NCI-H1417 (cell line): ENCODE data around the gene SLC25A34.

Experiments
- DNase-seq, 3 experiments: peaks; one replicate each; lab custom pipeline; 2025; lab: John Stamatoyannopoulos, UW

Gene SLC25A34

GRCh38 chr1:15733218-15733725 is 2.8 kb upstream of the SLC25A34 start:
- DNase-seq: peak in 1 of 3 experiments; percentile 4

GRCh38 chr1:15733726-15734226 is 2.3 kb upstream of the SLC25A34 start:
- no peak for DNase-seq

DNA sequence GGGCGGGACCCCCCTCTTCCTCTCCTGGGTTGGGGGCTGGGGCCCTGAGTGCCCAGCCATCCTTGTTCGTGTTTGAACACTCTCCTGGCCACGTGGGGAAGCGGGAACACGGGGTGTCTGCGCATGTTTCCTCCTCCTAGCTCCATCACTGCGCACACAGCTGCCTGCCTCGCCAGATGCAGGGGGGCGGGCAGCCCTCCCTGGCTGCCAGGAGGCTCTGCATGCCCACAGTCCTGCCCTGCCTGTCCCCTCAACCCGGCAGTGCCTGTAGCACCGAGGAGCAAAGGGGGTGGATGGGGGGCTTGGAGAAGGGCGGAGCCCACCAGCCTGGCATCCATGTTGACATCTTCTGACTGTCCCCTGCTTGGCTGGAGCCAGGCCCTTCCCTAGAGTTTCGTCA is 1.8 kb upstream of the SLC25A34 start:
- DNase-seq: peak in 1 of 3 experiments; percentile 10

DNA sequence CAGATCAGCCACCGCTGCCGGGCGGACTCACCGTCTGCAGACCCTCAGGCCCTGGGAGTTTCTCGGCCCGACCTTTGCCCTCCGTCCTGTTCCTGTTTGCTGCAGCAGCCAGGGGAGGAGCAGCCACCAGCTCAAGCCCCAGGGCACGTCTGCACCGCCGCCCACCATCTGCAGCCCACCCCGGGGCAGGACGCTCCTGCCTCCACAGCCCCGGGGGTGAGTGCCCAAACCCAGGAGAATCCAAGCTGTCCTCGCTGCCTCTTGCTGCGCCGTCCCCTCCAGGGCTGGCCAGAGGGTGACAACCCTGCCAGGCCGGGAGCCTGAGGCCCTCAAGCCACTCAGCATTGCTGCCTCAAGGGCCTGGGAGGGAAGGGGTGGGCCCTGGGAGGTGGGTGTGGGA is 1.2 kb upstream of the SLC25A34 start:
- DNase-seq: no peak

GRCh38 chr1:15735304-15736037 is 587 bp upstream of the SLC25A34 start:
- no peak for DNase-seq

- DNase-seq: peak in 1 of 3 experiments; percentile 13
These were observed 819 bp downstream of the SLC25A34 start for GRCh38 chr1:15736892-15737261.

- DNase-seq: no peak
These were observed 1.6 kb downstream of the SLC25A34 start for GRCh38 chr1:15737324-15738319.

GRCh38 chr1:15738416-15739113 is 2.5 kb downstream of the SLC25A34 start:
- peak in 1 of 3 experiments; percentile 27 for DNase-seq

GRCh38 chr1:15739259-15739658 is 3.2 kb downstream of the SLC25A34 start:
- no peak for DNase-seq

DNA sequence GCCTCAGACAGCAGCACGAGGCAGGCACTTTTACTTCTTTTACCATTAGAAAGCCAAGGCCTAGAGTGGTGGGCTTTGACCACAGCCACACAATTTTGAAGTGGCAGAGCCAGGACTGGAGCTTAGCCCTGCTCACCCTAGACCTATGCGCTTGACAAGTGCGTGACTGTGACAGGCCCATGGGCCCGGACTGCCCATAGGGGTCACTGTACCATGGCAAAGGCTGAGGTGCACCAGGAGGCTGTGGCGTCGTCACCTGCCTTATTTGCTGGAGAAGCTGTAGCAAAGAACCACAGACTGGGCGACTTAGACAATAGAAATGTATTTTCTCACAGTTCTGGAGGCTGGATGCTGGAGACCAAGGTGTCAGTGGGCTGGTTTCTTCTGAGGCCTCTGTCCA is 3.7 kb downstream of the SLC25A34 start:
- no peak for DNase-seq

DNA sequence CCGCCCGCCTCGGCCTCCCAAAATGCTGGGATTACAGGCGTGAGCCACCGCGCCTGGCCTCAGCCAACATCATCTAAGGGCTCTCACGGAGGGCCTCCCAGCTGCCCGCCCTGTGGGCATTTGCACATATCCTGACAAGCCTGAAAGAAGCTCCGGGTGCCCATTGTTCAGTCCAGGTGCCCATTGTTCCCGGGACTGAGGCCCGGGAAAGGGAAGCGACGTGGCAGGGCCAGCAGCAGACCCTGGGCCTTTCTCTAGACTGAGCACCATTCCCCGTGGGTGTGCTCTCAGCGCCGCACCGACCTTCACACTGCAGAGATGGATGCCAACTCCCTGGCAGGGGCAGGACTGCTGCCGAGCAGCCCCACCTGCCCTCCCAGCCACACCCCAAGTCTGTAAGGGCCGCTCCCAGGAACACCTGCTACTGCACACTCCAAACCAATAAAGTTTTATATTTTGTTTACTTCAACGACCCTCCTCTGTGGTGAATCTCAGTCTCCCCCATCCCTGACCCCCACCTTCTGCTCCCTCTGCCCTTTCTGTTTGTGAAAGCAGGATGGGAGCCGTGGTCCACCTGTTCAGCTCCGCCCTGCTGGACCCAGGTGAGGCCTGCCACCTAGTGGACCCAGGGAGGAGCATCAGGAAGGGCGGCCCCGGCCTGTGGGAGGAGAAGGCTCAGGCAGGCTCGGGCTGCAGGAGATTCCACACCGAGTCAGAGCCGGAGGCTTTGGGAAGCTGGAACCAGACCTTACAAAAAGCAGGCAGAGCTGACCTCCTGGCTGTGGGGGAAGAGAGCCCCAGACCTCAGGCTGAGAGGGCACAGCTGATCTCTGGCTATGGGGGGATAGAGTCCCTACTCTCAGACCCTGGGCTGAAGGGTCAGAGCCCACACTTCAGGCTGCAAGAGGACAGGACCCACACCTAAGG is 5.1 kb downstream of the SLC25A34 start:
- DNase-seq: peak; percentile 72 to 93 (median 85)

- DNase-seq: no peak
These were observed 6.3 kb downstream of the SLC25A34 start, which contains the start of gene TMEM82 for GRCh38 chr1:15742339-15742801. Gene TMEM82 (plus strand): TSS chr1:15742499. CDS start chr1:15742560, 61 bp downstream.

GRCh38 chr1:15744122-15744679 is 8.1 kb downstream of the SLC25A34 start:
- no peak for DNase-seq

- DNase-seq: no peak
These were observed 11.3 kb downstream of the SLC25A34 start for GRCh38 chr1:15747378-15747777.

DNA sequence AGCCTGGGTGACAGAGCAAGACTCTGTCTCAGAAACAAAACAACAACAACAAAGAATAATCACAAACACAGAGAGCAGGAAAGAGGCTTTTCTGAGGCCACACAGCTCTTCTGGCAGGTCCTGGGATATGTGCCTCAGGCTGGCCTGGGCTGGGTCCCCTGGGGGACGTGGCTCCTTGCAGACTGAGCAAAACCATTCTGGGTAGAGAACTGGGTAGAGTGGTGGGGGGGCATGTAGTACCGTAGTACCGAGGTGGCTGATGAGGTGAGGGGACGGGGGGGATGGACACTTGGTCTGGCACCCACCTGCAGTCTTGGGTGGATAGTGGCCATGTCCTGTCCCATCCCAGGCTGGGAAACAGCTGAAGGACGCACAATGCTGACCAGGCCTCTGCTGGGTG is 12.2 kb downstream of the SLC25A34 start:
- DNase-seq: no peak

DNA sequence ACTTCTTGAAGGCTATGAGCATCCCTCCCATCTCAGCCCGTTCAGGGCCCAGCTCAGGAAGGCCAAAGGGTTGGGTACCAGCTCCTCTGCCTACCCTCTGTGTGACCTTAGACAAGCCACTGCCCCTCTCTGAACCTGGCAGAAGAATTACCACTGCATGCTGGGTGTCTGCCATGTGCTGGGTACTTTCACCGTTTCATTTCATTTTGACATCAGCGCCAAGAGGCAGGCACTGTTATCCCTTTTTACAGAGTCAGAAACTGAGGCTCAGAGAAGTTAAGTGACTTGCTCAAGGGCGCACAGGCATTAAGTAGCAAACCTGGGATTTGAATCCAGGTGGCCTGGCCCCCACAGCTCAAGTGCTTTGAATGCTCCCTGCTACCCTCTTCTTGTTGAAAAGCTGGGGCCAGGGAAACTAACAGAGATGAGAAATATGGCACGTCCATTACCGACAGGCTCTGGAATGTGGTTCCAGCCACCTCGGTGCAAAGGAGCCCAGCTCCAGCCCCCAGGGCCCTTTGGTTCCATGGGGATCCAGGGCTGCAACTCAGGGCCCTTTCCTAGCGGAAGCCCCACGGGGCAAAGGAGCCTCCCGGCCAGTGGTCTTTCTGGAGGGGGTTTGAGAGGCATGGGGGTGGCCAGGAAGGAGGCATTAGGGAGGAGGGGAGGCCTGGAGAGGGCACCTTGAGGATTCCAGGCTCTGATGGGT is 12.8 kb downstream of the SLC25A34 start:
- DNase-seq: no peak

- no peak for DNase-seq
These were observed 13.6 kb downstream of the SLC25A34 start for GRCh38 chr1:15749399-15750291.

DNA sequence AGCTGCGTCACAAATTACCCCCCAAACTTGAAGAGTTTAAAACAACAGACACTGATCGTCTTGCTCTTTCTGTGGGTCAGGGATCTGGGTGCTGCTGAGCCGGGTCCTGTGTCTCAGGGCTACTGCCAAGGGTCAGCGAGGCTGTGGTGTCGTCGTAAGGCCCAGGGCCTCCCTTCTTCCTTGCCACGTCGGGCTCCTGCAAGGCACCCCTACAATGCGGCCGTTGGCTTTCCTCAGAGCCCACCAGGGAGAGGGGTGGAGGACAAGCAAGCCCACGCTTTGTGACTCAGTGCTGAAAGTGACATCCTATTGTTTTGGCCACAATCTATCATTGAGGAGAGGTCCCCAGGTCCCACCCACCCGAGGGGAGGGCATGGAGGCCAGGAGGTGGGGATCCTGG is 14.9 kb downstream of the SLC25A34 start:
- DNase-seq: no peak

GRCh38 chr1:15751717-15752116 is 15.7 kb downstream of the SLC25A34 start:
- no peak for DNase-seq
